SU-DHL-6 (cell line): ENCODE measurements around the gene PLK2.

ENCODE experiments used
- H2AFZ ChIP-seq: fragments of 200-600 bp; sonication (generic); 2 replicates; pipeline ENCODE4 v1.6.1; 2014; ENCODE audit warnings: low read depth, mild to moderate bottlenecking, moderate library complexity, mixed read lengths, antibody characterized with exemption, low read length; ENCODE audit not compliant: severe bottlenecking
- H3F3A ChIP-seq: fragments of 200-600 bp; shearing (Covaris generic); 2 replicates; pipeline ENCODE4 v1.6.0; 2016; ENCODE audit warnings: antibody characterized with exemption, mild to moderate bottlenecking; ENCODE audit not compliant: insufficient read depth
- H3K27ac ChIP-seq: fragments of 200-600 bp; sonication (generic); 2 replicates; pipeline ENCODE4 v1.5.1; 2016; ENCODE audit warnings: low read depth, mild to moderate bottlenecking, low read length, moderate library complexity, mixed read lengths
- H3K27me3 ChIP-seq: fragments of 200-600 bp; sonication (generic), shearing (Covaris generic); 2 replicates; pipeline ENCODE4 v1.6.0; 2014; ENCODE audit warnings: mild to moderate bottlenecking, low read length
- H3K36me3 ChIP-seq: fragments of 200-600 bp; sonication (generic); 2 replicates; pipeline ENCODE4 v1.6.1; 2014; ENCODE audit warnings: mild to moderate bottlenecking, low read length, mixed read lengths
- H3K4me2 ChIP-seq: fragments of 300-600, 200-600 bp; shearing (Covaris generic), sonication (generic); 2 replicates; pipeline ENCODE4 v1.6.0; 2014; ENCODE audit warnings: low read length, low read depth, mild to moderate bottlenecking; ENCODE audit not compliant: poor library complexity, severe bottlenecking
- H3K4me3 ChIP-seq: fragments of 200-600 bp; sonication (generic); 2 replicates; pipeline ENCODE4 v1.5.1; 2014; ENCODE audit warnings: antibody characterized with exemption, low read length, mild to moderate bottlenecking, mixed read lengths; ENCODE audit not compliant: insufficient read depth, poor library complexity, severe bottlenecking
- H3K79me2 ChIP-seq: fragments of 200-600 bp; sonication (generic); 2 replicates; pipeline ENCODE4 v1.6.1; 2014; ENCODE audit warnings: mild to moderate bottlenecking, low read length, moderate library complexity; ENCODE audit not compliant: insufficient read depth
- H3K9ac ChIP-seq: fragments of 200-600 bp; sonication (generic); 2 replicates; pipeline ENCODE4 v1.7.0; 2014; ENCODE audit warnings: mild to moderate bottlenecking, low read length
- H3K9me2 ChIP-seq: fragments of 200-600 bp; sonication (generic); replicated peaks from 2 replicates; pipeline ENCODE4 v1.6.1; 2014; ENCODE audit warnings: low read length; ENCODE audit not compliant: insufficient read depth
- H3K9me3 ChIP-seq: fragments of 200-600 bp; sonication (generic); 2 replicates; pipeline ENCODE4 v1.6.1; 2014; ENCODE audit warnings: low read length, mixed read lengths; ENCODE audit not compliant: insufficient read depth
- H4K20me1 ChIP-seq: fragments of 200-600 bp; sonication (generic); 2 replicates; pipeline ENCODE4 v1.6.1; 2014; ENCODE audit warnings: low read depth, mild to moderate bottlenecking, antibody characterized with exemption, low read length, moderate library complexity, mixed read lengths
- EZH2phosphoT487 ChIP-seq: fragments of 200-600 bp; sonication (generic), shearing (Covaris generic); conservative IDR thresholded peaks from 2 replicates; pipeline ENCODE4 v1.6.1; 2018; ENCODE audit warnings: mild to moderate bottlenecking, antibody characterized with exemption, low read length, moderate library complexity, mixed read lengths
- TF ChIP-seq, protein P1 (sequence below): fragments of 200-600 bp; sonication (generic); IDR thresholded peaks from one replicate; pipeline ENCODE4 v1.5.1; 2017; ENCODE audit warnings: antibody characterized with exemption, mild to moderate bottlenecking, low read length, moderate library complexity; ENCODE audit not compliant: insufficient read depth, poor library complexity, severe bottlenecking

Gene PLK2

GRCh38 chr5:58481066-58481676 lies 21.3 kb upstream of the PLK2 start:
- no peaks in the 10 kb centered on the region for H3K9me2 ChIP-seq
- no peaks in the 10 kb centered on the region for H3K36me3 ChIP-seq
- no peaks in the 10 kb centered on the region for H3K9me3 ChIP-seq
- no peaks in the 10 kb centered on the region for H3K79me2 ChIP-seq
- H3K4me2 ChIP-seq, result no peak overlapping the region
- no peak overlapping the region for H3K9ac ChIP-seq
- H3K27ac ChIP-seq, result no peak overlapping the region
- H3K27me3 ChIP-seq, result no peaks in the 10 kb centered on the region
- no peak for TF ChIP-seq EZH2phosphoT487
- no peak overlapping the region for H2AFZ ChIP-seq
- no peak overlapping the region for H3K4me3 ChIP-seq
- no peaks in the 10 kb centered on the region for H4K20me1 ChIP-seq
- H3F3A ChIP-seq, result no peaks in the 10 kb centered on the region

DNA sequence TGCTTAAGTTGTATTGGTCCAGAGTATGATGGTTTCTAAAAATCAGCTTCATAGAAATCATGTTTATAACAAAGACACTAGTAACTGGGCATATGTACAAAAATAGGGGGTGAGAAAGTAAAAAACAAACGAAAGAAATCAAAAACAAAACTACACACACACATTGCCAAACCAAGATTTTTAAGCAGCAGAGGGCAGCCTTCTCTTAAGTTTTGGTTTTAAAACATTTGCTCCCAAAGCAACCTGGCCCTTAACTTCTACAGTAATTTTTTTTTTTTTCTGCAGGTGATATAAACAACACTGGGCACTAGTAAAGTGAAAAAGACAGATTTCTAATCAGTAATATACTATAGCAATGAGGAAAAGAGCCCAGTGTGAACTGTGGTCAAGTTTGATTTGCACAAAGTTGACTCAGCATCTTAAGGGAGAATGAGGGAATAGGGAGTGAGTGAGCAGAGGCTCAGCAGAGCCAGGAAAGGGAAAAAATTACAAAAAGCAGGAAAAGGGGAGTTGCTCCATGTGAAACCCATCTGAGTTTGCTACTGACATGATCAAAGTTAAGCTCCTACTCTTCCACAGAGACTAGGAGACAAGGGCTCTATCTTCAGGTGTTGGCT lies 18.0 kb upstream of the PLK2 start:
- Histone ChIP-seq H3K9me3 (0 out of 2 replicates have a peak, but pooled peaks cover 8% of the 10 kb centered on the region), H3K36me3 (no peaks in the 10 kb centered on the region), H3K4me2 (no peak overlapping the region), H2AFZ (no peak overlapping the region), H4K20me1 (no peaks in the 10 kb centered on the region), H3K4me3 (no peak overlapping the region), H3K27ac (no peak overlapping the region), H3K9me2 (no peaks in the 10 kb centered on the region), H3K79me2 (no peaks in the 10 kb centered on the region), H3K9ac (no peak overlapping the region), H3F3A (no peaks in the 10 kb centered on the region), H3K27me3 (no peaks in the 10 kb centered on the region)
- no peak for TF ChIP-seq EZH2phosphoT487
- TF ChIP-seq, protein P1, sequence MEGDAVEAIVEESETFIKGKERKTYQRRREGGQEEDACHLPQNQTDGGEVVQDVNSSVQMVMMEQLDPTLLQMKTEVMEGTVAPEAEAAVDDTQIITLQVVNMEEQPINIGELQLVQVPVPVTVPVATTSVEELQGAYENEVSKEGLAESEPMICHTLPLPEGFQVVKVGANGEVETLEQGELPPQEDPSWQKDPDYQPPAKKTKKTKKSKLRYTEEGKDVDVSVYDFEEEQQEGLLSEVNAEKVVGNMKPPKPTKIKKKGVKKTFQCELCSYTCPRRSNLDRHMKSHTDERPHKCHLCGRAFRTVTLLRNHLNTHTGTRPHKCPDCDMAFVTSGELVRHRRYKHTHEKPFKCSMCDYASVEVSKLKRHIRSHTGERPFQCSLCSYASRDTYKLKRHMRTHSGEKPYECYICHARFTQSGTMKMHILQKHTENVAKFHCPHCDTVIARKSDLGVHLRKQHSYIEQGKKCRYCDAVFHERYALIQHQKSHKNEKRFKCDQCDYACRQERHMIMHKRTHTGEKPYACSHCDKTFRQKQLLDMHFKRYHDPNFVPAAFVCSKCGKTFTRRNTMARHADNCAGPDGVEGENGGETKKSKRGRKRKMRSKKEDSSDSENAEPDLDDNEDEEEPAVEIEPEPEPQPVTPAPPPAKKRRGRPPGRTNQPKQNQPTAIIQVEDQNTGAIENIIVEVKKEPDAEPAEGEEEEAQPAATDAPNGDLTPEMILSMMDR, result no peak

DNA sequence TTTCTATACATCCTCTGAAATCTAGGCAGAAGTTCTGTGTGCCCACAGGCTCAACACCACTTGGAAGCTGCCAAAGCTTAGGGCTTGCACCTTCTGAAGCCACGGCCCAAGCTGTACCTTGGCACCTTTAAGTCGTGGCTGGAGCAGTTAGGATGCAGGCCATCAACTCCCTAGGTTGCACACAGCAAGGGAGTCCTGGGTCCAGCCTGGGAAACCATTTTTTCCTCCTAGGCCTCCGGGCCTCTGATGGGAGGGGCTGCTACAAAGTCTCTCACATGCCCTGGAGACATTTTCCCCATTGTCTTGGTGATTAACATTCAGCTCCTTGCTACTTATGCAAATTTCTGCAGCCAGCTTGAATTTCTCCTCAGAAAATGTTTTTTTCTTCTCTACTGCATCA lies 15.5 kb upstream of the PLK2 start:
- H3K27me3 ChIP-seq, result no peaks in the 10 kb centered on the region
- H4K20me1 ChIP-seq, result no peaks in the 10 kb centered on the region
- H3K36me3 ChIP-seq, result no peaks in the 10 kb centered on the region
- H3F3A ChIP-seq, result no peaks in the 10 kb centered on the region
- H3K9me2 ChIP-seq, result no peaks in the 10 kb centered on the region
- H3K9ac ChIP-seq, result no peak overlapping the region
- H3K4me3 ChIP-seq, result no peak overlapping the region
- no peak for TF ChIP-seq EZH2phosphoT487
- TF ChIP-seq, protein P1, result no peak
- no peak overlapping the region for H2AFZ ChIP-seq
- H3K4me2 ChIP-seq, result no peak overlapping the region
- H3K27ac ChIP-seq, result no peak overlapping the region
- H3K79me2 ChIP-seq, result no peaks in the 10 kb centered on the region
- H3K9me3 ChIP-seq, result 0 out of 2 replicates have a peak, but pooled peaks cover 8% of the 10 kb centered on the region

DNA sequence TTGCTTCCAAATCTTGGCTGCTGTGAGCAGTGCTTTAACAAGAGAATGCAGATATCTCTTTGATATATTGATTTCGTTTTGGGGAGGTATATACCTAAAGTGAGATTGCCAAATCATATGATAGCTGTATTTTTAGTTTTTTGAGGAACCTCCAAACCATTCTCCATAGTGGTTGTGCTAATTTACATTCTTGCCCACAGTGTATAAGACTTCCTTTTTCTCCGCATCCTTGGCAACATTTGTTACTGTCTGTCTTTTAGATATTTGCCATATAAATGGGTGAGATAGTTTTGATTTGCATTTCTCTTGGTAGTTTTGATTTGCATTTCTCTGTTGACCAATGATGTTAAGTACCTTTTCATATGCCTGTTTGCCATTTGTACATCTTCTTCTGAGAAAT lies 10.0 kb upstream of the PLK2 start:
- Histone ChIP-seq H3K9ac (no peak overlapping the region), H3K9me3 (0 out of 2 replicates have a peak, but pooled peaks cover under 1% of the 10 kb centered on the region), H3K9me2 (no peaks in the 10 kb centered on the region), H3K36me3 (no peaks in the 10 kb centered on the region), H4K20me1 (no peaks in the 10 kb centered on the region), H3K4me3 (no peak overlapping the region), H2AFZ (no peak overlapping the region), H3F3A (no peaks in the 10 kb centered on the region), H3K79me2 (no peaks in the 10 kb centered on the region), H3K27ac (no peak overlapping the region), H3K4me2 (no peak overlapping the region), H3K27me3 (no peaks in the 10 kb centered on the region)
- TF ChIP-seq, protein P1, result no peak
- TF ChIP-seq EZH2phosphoT487, result no peak
